OCI-LY1 (cell line): Measurements from ENCODE around the gene NASP.

Experiments used
- H2AFZ ChIP-seq: fragments of 200-600 bp; sonication (generic), shearing (Covaris generic); 2 replicates; pipeline ENCODE4 v1.6.0; 2014; ENCODE audit warnings: antibody characterized with exemption, mild to moderate bottlenecking, low read length
- H3F3A ChIP-seq: fragments of 200-600 bp; sonication (generic), shearing (Covaris generic); 2 replicates; pipeline ENCODE4 v1.6.0; 2014; ENCODE audit warnings: mild to moderate bottlenecking, antibody characterized with exemption, low read length, moderate library complexity; ENCODE audit not compliant: insufficient read depth
- H3K27ac ChIP-seq: fragments of 200-600 bp; sonication (generic); 2 replicates; pipeline ENCODE4 v1.5.1; 2014; ENCODE audit warnings: low read length, mixed run types, mild to moderate bottlenecking, low read depth; ENCODE audit not compliant: poor library complexity, severe bottlenecking
- H3K27me3 ChIP-seq: fragments of 200-600 bp; sonication (generic); 2 replicates; pipeline ENCODE4 v1.6.0; 2014; ENCODE audit warnings: antibody characterized with exemption, mild to moderate bottlenecking, low read length, moderate library complexity; ENCODE audit not compliant: insufficient read depth
- H3K36me3 ChIP-seq: fragments of 200-600 bp; sonication (generic); 2 replicates; pipeline ENCODE4 v1.6.1; 2014; ENCODE audit warnings: mild to moderate bottlenecking, antibody characterized with exemption, low read length, moderate library complexity, mixed read lengths; ENCODE audit not compliant: insufficient read depth
- H3K4me1 ChIP-seq: fragments of 200-600 bp; sonication (generic); 2 replicates; pipeline ENCODE4 v1.5.1; 2014; ENCODE audit warnings: mild to moderate bottlenecking, low read length, moderate library complexity; ENCODE audit not compliant: insufficient read depth, severe bottlenecking
- H3K4me2 ChIP-seq: fragments of 200-600 bp; sonication (generic), shearing (Covaris generic); 2 replicates; pipeline ENCODE4 v1.6.1; 2014; ENCODE audit warnings: low read length
- H3K4me3 ChIP-seq: fragments of 200-600 bp; sonication (generic); 2 replicates; pipeline ENCODE4 v1.5.1; 2014; ENCODE audit warnings: low read length, low read depth, mild to moderate bottlenecking, mixed read lengths; ENCODE audit not compliant: poor library complexity, severe bottlenecking
- H3K79me2 ChIP-seq: fragments of 200-600 bp; shearing (Covaris generic); 2 replicates; pipeline ENCODE4 v1.6.1; 2016; ENCODE audit warnings: mixed run types, low read length, mixed read lengths; ENCODE audit not compliant: insufficient read depth
- H3K9ac ChIP-seq: fragments of 200-600 bp; sonication (generic), shearing (Covaris generic); 2 replicates; pipeline ENCODE4 v1.6.1; 2014; ENCODE audit warnings: mild to moderate bottlenecking, low read length, mixed read lengths
- H3K9me2 ChIP-seq: fragments of 200-600 bp; sonication (generic), shearing (Covaris generic); 2 replicates; pipeline ENCODE4 v1.6.1; 2014; ENCODE audit warnings: low read depth, mild to moderate bottlenecking, low read length, mixed read lengths
- H3K9me3 ChIP-seq: fragments of 200-600 bp; shearing (Covaris generic); 2 replicates; pipeline ENCODE4 v1.6.1; 2014; ENCODE audit warnings: low read length, mixed read lengths
- H4K20me1 ChIP-seq: fragments of 200-600 bp; sonication (generic), shearing (Covaris generic); 2 replicates; pipeline ENCODE4 v1.6.0; 2016; ENCODE audit warnings: mild to moderate bottlenecking, low read length; ENCODE audit not compliant: insufficient read depth
- EZH2 ChIP-seq: fragments of 200-600 bp; sonication (generic), shearing (Covaris generic); IDR thresholded peaks from 2 replicates; pipeline ENCODE4 v1.8.0; 2017; ENCODE audit warnings: borderline replicate concordance, mixed run types, mild to moderate bottlenecking, antibody characterized with exemption, low read length, moderate library complexity, mixed read lengths
- TF ChIP-seq, protein P1 (sequence below): fragments of 200-600 bp; sonication (generic), shearing (Covaris generic); IDR thresholded peaks from 2 replicates; pipeline ENCODE4 v1.5.1; 2017; ENCODE audit warnings: mild to moderate bottlenecking, antibody characterized with exemption, low read length, moderate library complexity, mixed read lengths

Gene NASP

DNA sequence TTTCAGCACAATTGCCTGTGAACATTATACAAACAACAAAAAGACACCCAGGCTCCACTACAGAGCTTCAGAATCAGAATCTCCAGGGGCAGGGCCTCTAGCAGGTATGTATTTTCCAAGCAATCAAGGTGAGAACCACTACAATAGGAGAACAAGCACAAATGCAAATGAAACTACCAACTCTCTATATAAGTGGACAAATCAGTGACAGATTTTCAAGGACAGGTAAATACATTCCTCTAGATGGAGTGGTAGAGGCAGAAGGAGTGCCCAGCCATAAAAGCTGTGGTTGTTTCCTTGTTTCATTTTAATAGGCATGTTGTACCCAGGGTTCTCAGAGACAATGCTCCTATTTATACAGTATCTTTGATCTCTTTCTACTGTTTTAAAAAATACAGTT, 60.1 kb downstream of the NASP start:
- Histone ChIP-seq H3K79me2 (no peaks in the 10 kb centered on the region; the same call in none of the 2 replicates), H3K4me1 (peaks cover 20% of the 10 kb centered on the region), H3K9ac (no peak overlapping the region), H3K4me2 (no peak overlapping the region), H3K36me3 (peaks cover 80% of the 10 kb centered on the region), H3F3A (no peaks in the 10 kb centered on the region), H3K4me3 (no peak overlapping the region), H3K9me3 (no peaks in the 10 kb centered on the region), H3K27me3 (no peaks in the 10 kb centered on the region), H2AFZ (no peak overlapping the region), H3K9me2 (no peaks in the 10 kb centered on the region), H3K27ac (no peak overlapping the region), H4K20me1 (no peaks in the 10 kb centered on the region)
- TF ChIP-seq EZH2: no peak
- TF ChIP-seq, protein P1, sequence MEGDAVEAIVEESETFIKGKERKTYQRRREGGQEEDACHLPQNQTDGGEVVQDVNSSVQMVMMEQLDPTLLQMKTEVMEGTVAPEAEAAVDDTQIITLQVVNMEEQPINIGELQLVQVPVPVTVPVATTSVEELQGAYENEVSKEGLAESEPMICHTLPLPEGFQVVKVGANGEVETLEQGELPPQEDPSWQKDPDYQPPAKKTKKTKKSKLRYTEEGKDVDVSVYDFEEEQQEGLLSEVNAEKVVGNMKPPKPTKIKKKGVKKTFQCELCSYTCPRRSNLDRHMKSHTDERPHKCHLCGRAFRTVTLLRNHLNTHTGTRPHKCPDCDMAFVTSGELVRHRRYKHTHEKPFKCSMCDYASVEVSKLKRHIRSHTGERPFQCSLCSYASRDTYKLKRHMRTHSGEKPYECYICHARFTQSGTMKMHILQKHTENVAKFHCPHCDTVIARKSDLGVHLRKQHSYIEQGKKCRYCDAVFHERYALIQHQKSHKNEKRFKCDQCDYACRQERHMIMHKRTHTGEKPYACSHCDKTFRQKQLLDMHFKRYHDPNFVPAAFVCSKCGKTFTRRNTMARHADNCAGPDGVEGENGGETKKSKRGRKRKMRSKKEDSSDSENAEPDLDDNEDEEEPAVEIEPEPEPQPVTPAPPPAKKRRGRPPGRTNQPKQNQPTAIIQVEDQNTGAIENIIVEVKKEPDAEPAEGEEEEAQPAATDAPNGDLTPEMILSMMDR: no peak; the same call in 1 of the 2 replicates

DNA sequence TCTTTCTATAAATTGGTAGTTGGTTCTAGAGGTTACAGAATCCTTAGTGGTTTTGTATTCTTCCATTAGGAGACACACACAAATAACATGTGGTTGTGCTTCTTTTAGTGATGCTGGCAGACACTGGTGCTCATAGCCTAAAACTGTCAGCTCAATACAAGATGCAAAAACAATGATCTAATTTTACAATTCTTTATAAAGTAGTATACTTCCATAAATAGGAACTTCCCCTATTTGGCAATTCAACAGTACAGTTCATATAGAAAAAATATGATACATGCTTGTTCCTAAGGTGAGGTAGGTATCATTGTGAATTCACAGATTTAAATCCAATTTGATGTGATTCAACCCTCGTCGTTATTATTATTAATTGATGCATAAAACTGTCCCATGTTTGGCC, 60.8 kb downstream of the NASP start:
- peaks cover 80% of the 10 kb centered on the region for H3K36me3 ChIP-seq
- peaks cover 20% of the 10 kb centered on the region for H3K4me1 ChIP-seq

DNA sequence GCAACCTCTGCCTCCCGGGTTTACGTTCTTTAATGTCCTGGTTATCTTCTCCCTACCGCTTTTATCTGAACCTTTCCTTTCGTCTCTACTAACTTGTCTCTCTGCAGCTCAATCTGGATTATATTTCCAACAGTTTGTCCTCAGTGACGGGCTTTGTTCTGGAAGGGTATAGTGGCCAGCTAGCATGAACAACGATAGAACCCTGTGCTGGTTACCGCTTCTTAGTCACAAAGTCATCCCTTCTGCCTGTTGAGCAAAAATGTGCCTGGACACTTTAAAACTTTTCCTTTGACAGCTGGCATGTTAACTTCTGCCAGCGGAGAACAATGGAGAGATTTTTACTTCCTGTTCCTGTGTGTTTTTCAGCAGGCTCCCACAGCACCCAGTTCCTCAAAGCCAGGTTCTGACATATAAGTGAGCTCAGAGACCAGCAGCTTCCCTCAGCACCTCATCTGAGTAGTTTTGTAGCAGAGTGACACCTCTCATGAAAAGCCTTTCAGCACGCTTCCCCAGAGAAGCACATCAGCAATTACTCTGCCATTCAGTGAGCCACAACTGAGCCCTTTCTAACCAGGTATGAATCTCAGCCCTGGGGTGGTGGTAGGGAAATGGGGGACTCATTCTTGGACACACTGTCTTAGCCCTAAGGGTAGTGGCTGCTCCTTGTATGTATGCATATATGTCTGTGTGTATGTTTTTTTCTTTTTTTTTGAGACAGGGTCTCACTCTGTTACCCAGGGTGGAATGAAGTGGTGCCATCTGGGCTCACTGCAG, 63.6 kb downstream of the NASP start:
- Histone ChIP-seq H3K9me3 (no peaks in the 10 kb centered on the region), H3K27ac (no peak overlapping the region), H3F3A (no peaks in the 10 kb centered on the region), H3K4me2 (no peak overlapping the region), H3K4me1 (peaks cover 20% of the 10 kb centered on the region), H4K20me1 (no peaks in the 10 kb centered on the region), H3K27me3 (no peaks in the 10 kb centered on the region), H3K4me3 (no peak overlapping the region), H3K9me2 (no peaks in the 10 kb centered on the region), H3K36me3 (peaks cover 82% of the 10 kb centered on the region), H3K9ac (no peak overlapping the region), H3K79me2 (no peaks in the 10 kb centered on the region; the same call in none of the 2 replicates), H2AFZ (no peak overlapping the region)
- TF ChIP-seq EZH2: no peak
- TF ChIP-seq, protein P1: no peak

More for the DNA sequence above, 60.8 kb downstream of the NASP start:
- Histone ChIP-seq H3K9me3 (no peaks in the 10 kb centered on the region), H3K79me2 (no peaks in the 10 kb centered on the region; the same call in none of the 2 replicates), H3K27ac (peak overlapping the region; percentile 46), H3K9ac (no peak overlapping the region), H3F3A (no peaks in the 10 kb centered on the region), H3K4me3 (no peak overlapping the region), H3K9me2 (no peaks in the 10 kb centered on the region), H4K20me1 (no peaks in the 10 kb centered on the region), H2AFZ (no peak overlapping the region), H3K4me2 (no peak overlapping the region), H3K27me3 (no peaks in the 10 kb centered on the region)
- no peak for TF ChIP-seq EZH2
- TF ChIP-seq, protein P1: no peak
